ENCODE data around the gene DPP6. TPM values are rescaled to one million over a fixed set of nuclear protein-coding genes. Genes with fewer than 3 reads are reported as not detected.

Gene DPP6
- total and polyA plus RNA-seq, 8 donors, result 1.0 to 11.2 (median 2.6) TPM

GRCh38 chr7:154861589-154861988 lies 809.4 kb downstream of the DPP6 start:
- ATAC-seq, result no peak
- no peak overlapping the region for H3K27ac ChIP-seq
- intact Hi-C loops (cut with DNase I), result no loop called here
- FAIRE-seq, result no peak
- no peak for DNase-seq
- 71 to 82% methylated on average over 5 of the region's 5 CpGs for WGBS, 2 donors
- H3K36me3 ChIP-seq, result no peaks in the 10 kb centered on the region
- H3K27me3 ChIP-seq, result no peaks in the 10 kb centered on the region
- no peaks in the 10 kb centered on the region for H3K9me3 ChIP-seq
- H3K4me3 ChIP-seq, result no peak overlapping the region
- H3K4me1 ChIP-seq, result no peaks in the 10 kb centered on the region
- no peak for TF ChIP-seq CTCF (IDR thresholded peaks at IDR 0.05)

GRCh38 chr7:154862153-154862791 lies 810.1 kb downstream of the DPP6 start:
- H3K4me3 ChIP-seq, result no peak overlapping the region
- no peaks in the 10 kb centered on the region for H3K4me1 ChIP-seq
- H3K9me3 ChIP-seq, result no peaks in the 10 kb centered on the region
- 69 to 72% methylated on average over 16 of the region's 16 CpGs for WGBS, 2 donors
- intact Hi-C loops (cut with DNase I), result no loop called here
- TF ChIP-seq CTCF (IDR thresholded peaks at IDR 0.05), result no peak
- DNase-seq (no peak), FAIRE-seq (no peak), ATAC-seq (no peak)
- no peak overlapping the region for H3K27ac ChIP-seq
- H3K27me3 ChIP-seq, result no peaks in the 10 kb centered on the region
- H3K36me3 ChIP-seq, result no peaks in the 10 kb centered on the region

- H3K27me3 ChIP-seq, result no peaks in the 10 kb centered on the region
- H3K9me3 ChIP-seq, result no peaks in the 10 kb centered on the region
- DNase-seq, result no peak
- no peaks in the 10 kb centered on the region for H3K4me1 ChIP-seq
- no peaks in the 10 kb centered on the region for H3K36me3 ChIP-seq
- no peak overlapping the region for H3K27ac ChIP-seq
- WGBS, 2 donors, result 80 to 84% methylated on average over 16 of the region's 16 CpGs
- FAIRE-seq, result no peak
- H3K4me3 ChIP-seq, result no peak overlapping the region
- intact Hi-C loops (cut with DNase I), result no loop called here
- no peak for ATAC-seq
- TF ChIP-seq CTCF (IDR thresholded peaks at IDR 0.05), result no peak
Observed at GRCh38 chr7:154863766-154864522, 811.7 kb downstream of the DPP6 start.

GRCh38 chr7:154864523-154864891 lies 812.3 kb downstream of the DPP6 start:
- H3K4me1 ChIP-seq, result no peaks in the 10 kb centered on the region
- ATAC-seq (no peak), FAIRE-seq (no peak), DNase-seq (no peak)
- H3K9me3 ChIP-seq, result no peaks in the 10 kb centered on the region
- H3K36me3 ChIP-seq, result no peaks in the 10 kb centered on the region
- no peak overlapping the region for H3K27ac ChIP-seq
- no peaks in the 10 kb centered on the region for H3K27me3 ChIP-seq
- H3K4me3 ChIP-seq, result no peak overlapping the region
- TF ChIP-seq CTCF (IDR thresholded peaks at IDR 0.05), result no peak
- intact Hi-C loops (cut with DNase I), result no loop called here
- WGBS, 2 donors, result 68% methylated on average over 6 of the region's 6 CpGs
